Renal cortex interstitium (tissue), 11 donors: ENCODE results near the gene ELAVL1. TPM values are rescaled to one million over a fixed set of nuclear protein-coding genes. Genes with fewer than 3 reads are reported as not detected.
"Not testable (repeated sequence)": the region's sequence is repeated elsewhere in the genome, so short reads cannot be mapped to it uniquely, and the experiment has no call there.

Source experiments
- DNase-seq, 11 donors: peaks; one replicate each; pipeline ENCODE4 v3.0.0-alpha.2; 2013; ENCODE audit warnings: low read depth in 9 of 11, low spot score in 4 of 11; ENCODE audit errors: extremely low read depth in 1 of 11
- polyA plus RNA-seq, 3 donors: library from polyadenylated mRNA; unstranded; fragments of 120-200 nt; gene quantifications; one replicate each; pipeline ENCODE4 v1.2.1, GENCODE V29; 2013; ENCODE audit not compliant: insufficient read length in 3 of 3

The ELAVL1 gene
- polyA plus RNA-seq, 3 donors = 79.8 to 92.2 (median 92.0) TPM

DNA sequence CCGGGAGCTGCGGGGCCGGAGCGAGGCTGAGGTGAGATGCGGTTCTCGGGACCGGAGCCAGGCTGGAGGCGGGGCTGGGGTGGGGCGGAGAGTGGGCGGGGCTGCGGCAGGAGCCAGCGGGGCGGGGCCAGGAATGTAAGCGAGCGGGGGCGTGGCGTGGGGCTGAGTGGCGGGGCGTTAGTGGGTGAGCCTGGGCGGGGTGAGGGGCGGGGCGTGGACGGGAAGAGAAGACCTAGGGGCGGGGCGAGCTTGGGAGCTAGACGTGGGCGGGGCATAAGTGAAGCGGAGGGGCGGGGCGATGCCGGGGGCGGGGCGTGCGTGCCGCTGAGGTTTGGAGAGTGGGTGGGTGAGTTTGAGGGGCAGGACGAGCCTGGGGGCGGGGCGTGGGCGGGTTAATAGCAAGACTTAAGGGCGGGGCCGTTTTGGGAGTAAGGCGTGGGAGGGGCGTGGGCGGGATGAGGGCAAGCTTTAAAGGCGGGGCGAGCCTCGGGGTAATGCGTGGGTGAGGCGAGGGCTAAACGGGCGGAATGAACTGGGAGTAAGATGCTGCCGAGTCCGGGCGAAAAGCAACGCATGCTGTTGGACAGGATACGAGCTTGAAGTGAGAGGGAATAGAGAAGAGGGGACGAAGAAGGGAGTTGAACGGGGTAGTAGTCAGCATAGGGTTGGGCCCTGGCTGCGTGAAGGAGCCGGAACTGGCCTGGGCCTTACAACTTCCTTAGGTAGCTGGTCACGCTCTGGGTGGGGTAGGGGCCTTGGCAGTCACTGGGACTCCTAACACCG is 84.7 kb downstream of the ELAVL1 start:
- DNase-seq = peak; percentile 74 to 96 (median 92)

DNA sequence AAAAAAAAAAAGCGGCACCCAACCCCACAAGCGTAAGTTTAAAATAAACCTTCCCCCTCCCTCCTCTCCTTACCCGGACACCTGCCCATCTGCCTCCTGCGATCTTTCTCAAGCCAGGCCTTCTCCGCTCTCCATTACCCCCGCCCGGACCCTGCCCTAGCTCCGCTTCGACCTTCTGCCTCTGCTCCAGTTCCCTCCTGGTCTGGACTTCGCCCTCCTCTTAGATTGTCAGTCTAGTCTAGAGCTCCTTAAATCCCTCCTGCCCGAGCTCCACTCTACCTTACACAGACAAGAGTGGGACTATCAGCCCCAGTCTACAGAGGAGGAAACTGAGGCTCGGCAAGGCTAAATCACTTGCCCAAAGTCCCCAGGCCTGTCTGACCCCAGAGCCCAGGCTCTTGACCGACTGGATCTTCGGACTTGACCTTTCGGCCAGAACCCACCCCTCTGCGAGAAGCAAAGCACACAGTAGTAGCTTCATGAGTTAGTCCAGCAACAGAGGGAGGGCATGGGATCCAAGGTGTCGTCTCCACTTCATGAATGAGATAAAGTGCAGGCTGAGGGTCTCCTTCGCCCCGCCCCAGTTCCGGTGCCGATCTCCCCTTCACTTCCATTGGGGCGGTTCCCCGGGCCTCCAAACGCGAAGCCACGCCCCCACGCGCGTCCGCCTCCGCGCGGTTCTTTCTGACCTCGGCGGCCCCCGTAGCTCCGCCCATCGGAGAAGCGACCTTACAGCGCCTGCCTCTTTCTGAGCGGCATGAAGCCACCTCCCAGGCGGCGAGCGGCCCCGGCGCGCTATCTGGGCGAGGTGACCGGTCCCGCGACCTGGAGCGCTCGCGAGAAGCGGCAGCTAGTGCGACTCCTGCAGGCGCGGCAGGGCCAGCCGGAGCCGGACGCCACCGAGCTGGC is 85.6 kb downstream of the ELAVL1 start, which contains the start of gene SNAPC2:
SNAPC2 (plus strand) TSS at position 729 of the 909 bp plus-strand sequence; CDS start at position 758, 29 bp downstream.
- peak; percentile 77 to 93 (median 90) for DNase-seq

DNA sequence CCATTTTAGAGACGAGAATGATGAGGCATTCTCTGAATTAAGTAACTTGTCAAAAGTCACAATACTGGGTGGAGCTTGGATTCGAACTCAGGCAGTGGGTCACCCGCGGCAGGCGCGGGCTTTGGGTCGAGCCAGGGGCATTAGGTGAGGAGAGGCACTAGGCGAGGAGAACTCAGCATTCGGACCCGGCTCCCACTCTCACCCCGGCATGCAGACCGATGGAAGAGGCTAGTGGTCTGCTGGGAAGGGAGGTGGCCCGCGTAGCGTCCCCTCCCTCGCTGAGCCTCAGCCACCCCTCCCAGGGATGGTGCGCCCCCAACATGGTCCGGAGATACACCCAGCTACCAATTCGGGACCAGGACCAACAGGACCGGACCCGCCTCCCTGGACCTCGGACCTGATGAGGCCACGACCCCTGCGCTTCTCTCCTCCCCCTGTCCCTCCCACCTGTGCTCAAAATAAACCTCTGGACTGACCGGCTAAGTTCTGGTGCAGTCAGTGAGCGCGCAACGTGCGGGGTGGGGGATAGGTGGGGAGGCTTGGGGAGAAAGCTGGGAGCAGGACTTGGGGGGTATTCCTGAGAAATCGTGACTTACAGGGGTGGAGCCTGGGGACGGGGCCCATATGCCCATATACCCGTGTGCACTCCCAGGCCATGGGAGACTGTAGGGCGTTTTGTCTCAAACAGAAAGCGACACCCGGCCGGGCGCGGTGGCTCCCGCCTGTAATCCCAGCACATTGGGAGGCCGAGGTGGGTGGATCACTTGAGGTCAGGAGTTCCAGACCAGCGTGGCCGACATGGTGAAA is 86.6 kb downstream of the ELAVL1 start:
- DNase-seq = no peak

DNA sequence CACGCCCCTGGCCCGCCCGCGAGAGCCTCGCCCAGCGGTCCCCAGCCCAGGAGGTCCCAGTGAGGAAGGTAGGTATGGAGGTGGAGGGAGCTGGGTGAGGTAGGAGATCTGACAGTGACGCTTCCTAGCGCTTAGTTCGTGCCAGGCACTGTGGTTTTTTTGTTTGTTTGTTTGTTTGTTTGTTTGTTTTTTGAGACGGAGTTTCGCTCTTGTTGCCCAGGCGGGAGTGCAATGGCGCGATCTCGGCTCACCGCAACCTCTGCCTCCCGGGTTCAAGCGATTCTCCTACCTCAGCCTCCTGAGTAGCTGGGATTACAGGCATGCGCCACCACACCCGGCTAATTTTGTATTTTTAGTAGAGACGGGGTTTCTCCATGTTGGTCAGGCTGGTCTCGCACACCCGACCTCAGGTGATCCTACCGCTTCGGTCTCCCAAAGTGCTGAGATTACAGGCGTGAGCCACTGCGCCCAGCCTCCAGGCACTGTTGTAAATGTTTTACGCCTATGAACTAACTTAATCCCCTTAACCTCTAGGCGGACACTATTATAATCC is 87.3 kb downstream of the ELAVL1 start:
- not testable (repeated sequence) for DNase-seq

DNA sequence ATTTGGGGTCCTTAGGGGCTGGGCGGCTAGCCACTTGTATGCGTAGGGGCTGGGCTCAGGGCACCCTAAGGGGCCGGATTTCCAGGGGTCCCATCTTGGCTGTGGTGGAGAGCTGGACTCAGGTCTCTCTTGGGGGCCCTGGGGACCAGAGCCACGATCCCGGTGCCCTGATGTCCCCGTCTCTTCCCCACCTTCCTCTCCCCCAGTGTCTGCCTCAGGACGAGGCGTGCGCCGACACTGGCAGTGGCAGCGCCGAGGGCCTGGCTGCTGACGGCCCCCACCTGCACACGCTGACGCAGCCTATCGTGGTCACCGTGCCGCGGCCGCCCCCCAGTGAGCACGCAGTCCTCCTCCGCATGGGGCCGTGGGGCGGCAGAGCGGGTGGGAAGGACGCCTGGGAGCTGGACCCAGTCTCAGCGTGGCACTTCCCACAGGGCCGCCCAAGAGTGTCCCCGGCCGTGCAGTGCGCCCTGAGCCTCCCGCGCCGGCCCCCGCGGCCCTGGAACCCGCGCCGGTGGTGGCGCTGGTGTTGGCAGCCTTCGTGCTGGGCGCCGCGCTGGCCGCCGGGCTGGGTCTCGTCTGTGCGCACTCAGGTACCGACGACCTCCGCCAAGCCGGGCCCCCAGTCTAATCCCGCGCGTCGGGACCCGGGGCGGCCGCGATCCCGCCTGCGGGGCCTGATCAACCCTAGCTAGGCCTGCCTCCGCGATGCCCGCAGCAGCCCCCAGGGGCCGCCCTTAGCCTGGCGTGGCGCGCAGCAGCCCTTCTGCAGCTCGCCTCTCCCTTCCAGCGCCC is 88.0 kb downstream of the ELAVL1 start:
- DNase-seq = no peak

DNA sequence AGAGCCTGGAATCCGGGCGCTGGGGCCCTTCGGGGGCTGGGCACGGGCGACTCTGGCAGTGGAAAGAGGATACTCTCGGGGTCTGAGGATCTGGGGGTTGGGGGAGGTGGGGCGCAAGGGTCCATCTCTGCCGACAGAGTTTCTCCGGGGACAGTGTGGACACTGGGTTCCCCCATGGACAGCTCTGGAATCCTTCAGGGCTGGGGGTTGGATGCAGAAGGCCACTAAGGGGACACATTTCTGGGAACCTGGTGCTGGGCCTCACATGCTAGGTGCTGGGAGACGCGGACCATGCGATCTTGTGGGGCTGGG is 88.5 kb downstream of the ELAVL1 start:
- DNase-seq = no peak

DNA sequence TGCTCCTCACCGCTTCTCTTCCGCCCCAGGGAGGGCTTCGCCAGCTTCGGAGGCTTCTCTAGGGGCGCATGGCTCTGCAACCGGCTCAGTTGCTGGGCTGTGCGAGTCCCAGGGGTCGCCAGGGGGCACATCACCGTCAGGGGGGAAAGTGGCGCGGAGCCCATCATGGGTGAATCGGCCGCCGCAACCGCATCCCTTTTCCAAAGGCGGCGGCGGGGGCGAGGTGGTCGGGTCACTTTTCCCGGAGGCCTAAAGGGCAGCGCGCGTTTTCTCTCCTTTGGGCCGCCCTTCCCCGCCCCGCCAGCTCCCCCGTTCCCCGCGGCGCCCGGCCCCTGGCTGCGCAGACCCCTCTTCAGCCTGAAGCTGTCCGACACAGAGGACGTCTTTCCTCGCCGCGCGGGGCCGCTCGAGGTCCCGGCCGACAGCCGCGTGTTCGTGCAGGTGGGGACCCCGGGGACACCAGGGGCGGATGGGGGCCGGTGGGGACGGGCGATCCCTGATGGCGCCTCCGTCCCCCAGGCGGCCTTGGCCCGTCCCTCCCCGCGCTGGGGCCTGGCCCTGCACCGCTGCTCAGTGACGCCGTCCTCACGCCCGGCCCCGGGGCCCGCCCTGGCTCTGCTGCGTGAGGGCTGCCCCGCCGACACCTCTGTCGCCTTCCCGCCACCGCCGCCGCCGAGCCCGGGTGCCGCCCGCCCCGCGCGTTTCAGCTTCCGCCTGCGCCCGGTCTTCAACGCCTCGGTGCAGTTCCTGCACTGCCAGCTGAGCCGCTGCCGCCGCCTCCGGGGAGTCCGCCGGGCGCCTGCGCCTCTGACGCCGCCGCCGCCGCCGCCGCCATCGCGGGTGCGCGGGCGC is 89.1 kb downstream of the ELAVL1 start:
- no peak for DNase-seq

DNA sequence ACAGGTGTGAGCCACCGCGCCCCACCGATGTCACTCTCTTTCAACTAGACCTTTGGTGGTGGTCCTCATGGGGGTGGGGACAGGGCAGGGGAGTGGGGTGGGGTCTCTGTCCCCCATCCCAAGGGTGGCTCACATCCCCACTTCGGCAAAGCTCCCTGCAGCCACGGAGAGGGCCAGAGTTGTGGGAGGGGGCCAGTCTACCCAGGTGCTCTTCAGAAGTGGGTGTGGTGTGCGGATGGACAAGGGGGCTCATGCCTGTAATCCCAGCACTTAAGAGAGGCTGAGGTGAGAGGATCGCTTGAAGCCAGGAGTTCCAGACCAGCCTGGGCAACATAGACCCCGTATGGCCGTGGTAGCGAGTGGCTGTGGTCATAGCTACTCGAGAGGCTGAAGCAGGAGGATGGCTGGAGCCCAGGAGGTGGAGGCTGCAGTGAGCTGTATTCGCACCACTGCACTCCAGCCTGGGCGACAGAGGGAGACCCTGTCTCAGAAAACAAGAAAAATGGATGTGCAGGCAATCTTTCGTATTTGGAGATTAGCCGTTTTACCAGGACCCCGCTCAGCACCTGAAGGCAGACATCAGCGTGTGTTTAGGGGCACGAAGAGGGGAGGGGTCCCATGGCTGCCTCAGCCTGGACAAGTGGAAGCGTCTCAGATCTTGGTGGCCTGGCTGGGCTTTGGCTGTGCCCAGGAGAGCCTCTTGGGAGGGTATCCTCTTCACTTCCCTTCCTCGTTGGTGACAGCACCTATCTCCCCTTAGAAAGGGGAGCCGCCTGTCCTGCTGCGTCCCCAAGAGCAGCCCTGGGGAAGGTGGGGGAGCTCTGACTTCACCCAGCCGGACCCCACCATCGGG is 90.0 kb downstream of the ELAVL1 start:
- no peak for DNase-seq

DNA sequence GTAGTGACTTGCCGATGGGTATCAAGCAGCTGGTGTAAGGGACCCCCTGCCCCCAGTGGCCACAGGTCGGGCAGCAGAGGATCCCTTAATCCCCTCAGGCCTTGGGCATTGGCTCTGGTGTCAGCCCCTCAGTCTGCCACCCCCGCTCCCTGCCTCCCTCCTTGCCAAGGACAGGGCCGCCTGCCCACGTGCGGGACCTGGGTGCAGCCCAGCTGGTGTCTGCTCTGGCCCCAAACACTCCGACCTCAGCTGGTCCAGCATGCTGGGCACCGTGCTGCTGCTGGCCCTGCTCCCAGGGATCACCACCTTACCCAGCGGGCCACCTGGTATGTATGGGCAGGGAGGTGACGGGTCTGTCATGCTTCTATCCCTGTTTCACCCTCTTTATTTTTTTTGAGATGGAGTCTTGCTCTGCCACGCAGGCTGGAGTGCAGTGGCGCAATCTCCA is 90.8 kb downstream of the ELAVL1 start, which contains the start of gene TGFBR3L:
TGFBR3L (plus strand) TSS at position 233 of the 448 bp plus-strand sequence.
- DNase-seq = no peak

DNA sequence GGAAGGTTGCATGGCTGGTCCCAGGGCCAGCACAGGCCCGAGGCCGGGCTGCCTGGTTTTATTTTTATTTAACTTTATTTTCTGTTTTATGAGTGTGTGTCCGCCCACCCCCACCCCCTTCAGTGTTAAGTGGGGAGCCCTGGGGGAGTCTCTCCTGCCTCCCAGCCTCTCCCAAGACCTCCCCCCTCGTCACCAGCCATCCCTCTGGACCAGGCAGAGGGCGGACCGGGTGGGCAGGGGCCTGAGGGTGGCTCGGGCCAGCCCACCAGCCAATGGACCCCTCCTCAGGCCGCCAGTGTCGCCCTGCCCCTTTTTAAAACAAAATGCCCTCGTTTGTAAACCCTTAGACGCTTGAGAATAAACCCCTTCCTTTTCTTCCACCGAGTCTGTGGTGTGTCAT is 91.3 kb downstream of the ELAVL1 start:
- no peak for DNase-seq

DNA sequence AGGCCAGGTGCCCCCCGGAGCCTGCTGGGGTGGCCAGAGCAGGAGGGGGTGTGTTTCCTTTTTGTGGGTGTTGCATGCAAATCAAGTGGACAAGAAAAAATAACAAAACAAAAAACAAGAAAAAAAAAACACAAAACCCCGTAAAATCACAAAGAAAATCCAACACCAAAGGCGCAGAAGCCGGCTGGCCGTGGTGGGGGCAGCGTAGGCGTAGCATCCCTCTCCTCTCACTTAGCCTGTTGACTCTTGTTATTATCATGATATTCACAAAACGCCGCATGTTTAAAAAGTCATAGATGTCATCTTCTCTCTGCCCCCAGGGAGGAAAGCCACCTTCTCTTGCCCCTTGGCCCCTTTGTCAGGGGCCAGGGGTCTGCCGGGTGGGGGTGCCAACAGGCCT is 91.8 kb downstream of the ELAVL1 start:
- no peak for DNase-seq

DNA sequence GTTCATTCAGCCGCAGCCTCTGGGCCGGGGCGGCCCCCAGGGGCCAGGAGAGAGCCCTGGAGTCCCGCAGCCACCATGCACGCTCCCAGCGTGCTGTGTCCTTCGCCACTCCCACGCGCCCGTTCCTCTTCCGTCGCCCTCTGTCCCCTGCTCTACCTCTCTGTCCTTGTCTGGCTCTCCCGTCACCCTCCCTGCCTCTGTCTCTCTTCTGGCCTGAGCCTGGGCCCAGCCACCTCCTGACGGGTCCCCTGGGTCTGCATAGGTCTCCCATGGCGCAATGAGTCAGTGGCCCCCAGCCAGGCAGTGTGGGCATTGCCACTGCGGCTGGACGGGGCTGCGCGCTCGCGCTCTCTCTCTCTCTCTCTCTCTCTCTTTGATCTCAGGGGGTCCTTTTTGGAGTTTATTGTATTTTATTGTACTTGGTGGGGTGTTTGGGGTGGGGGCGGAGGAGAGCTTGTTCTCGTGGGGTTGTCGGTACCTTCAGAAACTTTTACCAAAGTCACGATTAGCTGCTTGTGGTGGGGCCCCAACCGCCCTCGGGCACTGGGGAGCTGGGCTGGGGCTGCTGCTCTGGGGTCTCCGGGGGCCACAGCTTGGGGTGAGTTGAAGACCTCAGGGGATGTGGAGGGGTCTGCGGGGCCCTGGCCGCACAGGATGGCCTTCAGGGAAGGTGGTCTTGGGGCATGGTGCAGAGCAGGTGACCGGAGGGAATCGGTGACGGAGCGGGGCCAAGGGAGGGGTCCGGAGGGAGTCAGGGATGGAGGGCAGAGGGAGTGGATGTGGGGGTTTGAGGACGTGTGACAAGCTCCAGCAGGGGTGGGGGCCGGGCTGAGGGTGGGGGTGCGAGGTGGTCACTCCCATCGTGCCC is 92.5 kb downstream of the ELAVL1 start:
- no peak for DNase-seq

DNA sequence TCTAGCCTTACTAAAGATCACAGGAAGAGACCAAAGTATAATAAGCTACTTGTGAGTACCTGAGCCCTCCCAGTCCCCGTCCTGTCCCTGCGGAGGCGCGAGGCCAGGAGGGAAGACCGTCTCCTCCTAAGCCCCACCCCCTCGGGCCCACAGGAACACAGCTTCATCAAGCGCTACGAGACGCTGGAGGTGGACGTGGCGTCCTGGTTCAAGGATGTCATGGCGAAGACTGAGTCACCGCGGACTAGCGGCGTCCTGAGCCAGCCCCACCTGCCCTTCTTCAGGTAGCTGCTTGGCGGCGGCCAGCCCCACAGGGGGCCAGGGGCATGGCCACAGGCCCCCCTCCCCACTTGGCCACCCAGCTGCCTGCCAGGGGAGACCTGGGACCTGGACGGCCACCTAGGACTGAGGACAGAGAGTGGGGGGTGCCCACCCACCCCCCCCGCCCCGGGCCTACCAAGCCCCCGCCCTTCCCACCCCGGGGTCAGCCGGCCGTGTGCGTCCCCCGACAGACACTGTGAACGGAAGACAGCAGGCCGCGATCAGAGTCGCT is 93.2 kb downstream of the ELAVL1 start:
- no peak for DNase-seq

DNA sequence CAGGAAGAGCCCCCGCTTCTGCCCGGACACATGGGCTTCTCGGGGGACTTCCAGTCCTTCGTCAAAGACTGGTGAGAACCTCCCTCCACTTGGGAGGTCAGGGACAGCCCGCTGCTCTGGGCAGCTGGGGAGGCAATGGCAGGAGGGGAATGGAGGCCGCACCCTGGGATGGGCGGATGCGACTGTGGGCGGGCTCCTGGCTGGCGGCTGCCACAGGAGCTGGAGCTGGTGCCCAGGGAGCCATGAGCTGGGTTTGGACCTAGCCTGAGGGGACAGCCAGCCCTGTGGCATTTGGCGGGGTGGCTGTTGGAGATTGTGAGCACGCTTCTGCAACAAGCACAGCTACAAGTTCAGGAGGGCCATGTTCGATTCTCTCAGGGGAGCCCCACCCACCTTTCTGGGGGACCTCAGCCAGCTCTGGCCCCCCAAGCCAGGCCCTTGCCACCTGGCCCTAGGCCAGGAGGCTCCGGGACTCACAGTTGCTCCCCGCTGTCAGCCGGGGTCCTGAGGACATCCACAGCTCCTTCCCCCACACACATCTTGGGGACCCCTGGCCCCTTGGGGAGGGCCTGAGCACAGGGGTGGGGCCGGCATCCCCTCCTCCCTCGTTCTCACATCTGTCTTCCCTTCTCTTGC is 93.8 kb downstream of the ELAVL1 start:
- DNase-seq = no peak
